ENCODE results near the gene CAMK2D.

The CAMK2D gene

GRCh38 chr4:113407409-113407808 lies 354.1 kb downstream of the CAMK2D start:
- no peak for DNase-seq (ENCODE audit: low read depth in 4 of 4, low spot score in 1 of 4)

GRCh38 chr4:113406723-113407016 lies 354.9 kb downstream of the CAMK2D start:
- DNase-seq (ENCODE audit: low read depth in 4 of 4, low spot score in 1 of 4) = no peak

- DNase-seq (ENCODE audit: low read depth in 4 of 4, low spot score in 1 of 4) = no peak
These were observed 355.4 kb downstream of the CAMK2D start for GRCh38 chr4:113405874-113406722.

- no peak for DNase-seq (ENCODE audit: low read depth in 4 of 4, low spot score in 1 of 4)
These were observed 356.7 kb downstream of the CAMK2D start for GRCh38 chr4:113404841-113405240.

- no peak for DNase-seq (ENCODE audit: low read depth in 4 of 4, low spot score in 1 of 4)
These were observed 357.4 kb downstream of the CAMK2D start for GRCh38 chr4:113404167-113404571.

Measured in stimulated activated CD4-positive, alpha-beta T cell treated with anti-CD3 and anti-CD28 coated beads, Interleukin-1b, Interleukin-23, amount 100 ng/mL, for 24 hours (primary cell).